H1 (cell line): ENCODE results near the gene SEC62. TPM values are rescaled to one million over a fixed set of nuclear protein-coding genes. Genes with fewer than 3 reads are reported as not detected.

Experiments used
- CTCF ChIA-PET: fragments of 300-600 bp; sonication (Branson Sonifier 250); formaldehyde crosslinking; loops from one replicate; lab custom pipeline; 2021; ENCODE audit not compliant: partially characterized antibody; lab: Charles Lee
- POLR2A ChIA-PET: fragments of 300-600 bp; sonication (Branson Sonifier 250); formaldehyde crosslinking; loops from one replicate; lab custom pipeline; 2021; ENCODE audit warnings: inconsistent platforms; ENCODE audit not compliant: partially characterized antibody; lab: Charles Lee
- DNase-seq, 2 experiments: peaks; one replicate each; pipeline versions ENCODE4 v3.0.0 to v3.0.0-alpha.2; 2010 to 2022; ENCODE audit warnings: low spot score in 2 of 2, low read depth in 1 of 2, mixed read lengths in 1 of 2
- FAIRE-seq: peaks from 2 replicates; lab custom pipeline; 2011; peaks lifted over from hg19 to GRCh38; lab: Jason Lieb, UNC
- H2AFZ ChIP-seq: 2 replicates; pipeline ENCODE4 v1.8.1; 2012; ENCODE audit warnings: low read length, inconsistent platforms
- H2AK5ac ChIP-seq: 2 replicates; pipeline ENCODE4 v1.6.1; 2013; ENCODE audit warnings: low read depth, low read length
- H2BK120ac ChIP-seq: replicated peaks from 2 replicates; pipeline ENCODE3; 2013; ENCODE audit warnings: low read depth, low read length, inconsistent platforms
- H2BK12ac ChIP-seq: 2 replicates; pipeline ENCODE4 v1.6.1; 2013; ENCODE audit warnings: low read depth, low read length
- H2BK15ac ChIP-seq: 2 replicates; pipeline ENCODE4 v1.6.1; 2013; ENCODE audit warnings: low read length
- H2BK20ac ChIP-seq: 2 replicates; pipeline ENCODE4 v1.6.1; 2013; ENCODE audit warnings: low read length
- H2BK5ac ChIP-seq: 2 replicates; pipeline ENCODE4 v1.6.1; 2013; ENCODE audit warnings: low read depth, low read length
- H3K14ac ChIP-seq: 2 replicates; pipeline ENCODE4 v1.6.1; 2013; ENCODE audit warnings: inconsistent platforms; ENCODE audit not compliant: insufficient read length
- H3K18ac ChIP-seq: 2 replicates; pipeline ENCODE4 v1.6.1; 2013; ENCODE audit warnings: low read length; ENCODE audit errors: extremely low read depth
- H3K23ac ChIP-seq: 2 replicates; pipeline ENCODE4 v1.6.1; 2013; ENCODE audit warnings: inconsistent platforms; ENCODE audit not compliant: insufficient read length
- H3K23me2 ChIP-seq: 2 replicates; pipeline ENCODE4 v1.6.1; 2013; ENCODE audit warnings: low read depth, low read length
- H3K27ac ChIP-seq: 2 replicates; pipeline ENCODE4 v1.6.1; 2011; ENCODE audit warnings: low read depth, low read length, inconsistent platforms
- H3K27me3 ChIP-seq, 4 experiments: replicated peaks in 1 of 4; 1 replicate in 1 of 4; 2 replicates in 3 of 4; pipeline versions ENCODE4 v1.6.1 to v1.8.1; 2011 to 2013; ENCODE audit warnings: low read length in 3 of 4, mild to moderate bottlenecking in 3 of 4, inconsistent platforms in 2 of 4, mixed read lengths in 2 of 4, moderate library complexity in 1 of 4; ENCODE audit not compliant: control insufficient read depth in 3 of 4, insufficient read depth in 3 of 4; ENCODE audit errors: extremely low read depth in 1 of 4
- H3K36me3 ChIP-seq, 4 experiments: 2 replicates each; pipeline versions ENCODE4 v1.6.1 to v1.8.1; 2011 to 2013; ENCODE audit warnings: mild to moderate bottlenecking in 4 of 4, low read length in 3 of 4, moderate library complexity in 2 of 4, control low read depth in 1 of 4, inconsistent platforms in 1 of 4; ENCODE audit not compliant: insufficient read depth in 4 of 4, control insufficient read depth in 2 of 4
- H3K4ac ChIP-seq: replicated peaks from 2 replicates; pipeline ENCODE3; 2013; ENCODE audit warnings: low read length, low read depth, mixed read lengths, inconsistent platforms; ENCODE audit not compliant: insufficient read length
- H3K4me1 ChIP-seq, 4 experiments: replicated peaks in 1 of 4; 1 replicate in 1 of 4; 2 replicates in 3 of 4; pipeline versions ENCODE4 v1.6.1 to v1.8.1; 2011 to 2013; ENCODE audit warnings: low read length in 3 of 4, inconsistent platforms in 2 of 4, mixed read lengths in 1 of 4; ENCODE audit not compliant: insufficient read depth in 4 of 4, control insufficient read depth in 3 of 4
- H3K4me2 ChIP-seq, 2 experiments: 2 replicates each; pipeline versions ENCODE4 v1.6.1 to v1.8.1; 2011 to 2013; ENCODE audit warnings: low read depth in 2 of 2, low read length in 2 of 2, control low read depth in 1 of 2, inconsistent platforms in 1 of 2, mild to moderate bottlenecking in 1 of 2; ENCODE audit not compliant: insufficient read depth in 1 of 2
- H3K4me3 ChIP-seq, 4 experiments: fragments of 200-600, 300-600 bp in 1 of 4; sonication (generic), shearing (Covaris generic), sonication (Bioruptor Twin) in 1 of 4; 2 replicates each; pipeline versions ENCODE4 v1.5.1 to v1.8.1; 2011 to 2016; ENCODE audit warnings: low read length in 4 of 4, low read depth in 3 of 4, control low read depth in 2 of 4, inconsistent platforms in 2 of 4, mild to moderate bottlenecking in 2 of 4, mixed read lengths in 1 of 4, moderate library complexity in 1 of 4; ENCODE audit not compliant: insufficient read depth in 2 of 4; ENCODE audit errors: extremely low read depth in 1 of 4
- H3K56ac ChIP-seq: replicated peaks from 2 replicates; pipeline ENCODE3; 2013; ENCODE audit warnings: low read depth, mild to moderate bottlenecking, mixed read lengths, low read length, inconsistent platforms; ENCODE audit not compliant: insufficient read length
- H3K79me1 ChIP-seq: 2 replicates; pipeline ENCODE4 v1.6.1; 2013; ENCODE audit warnings: low read depth, low read length, control low read depth
- H3K79me2 ChIP-seq, 2 experiments: 2 replicates each; pipeline versions ENCODE4 v1.6.1 to v1.8.1; 2012 to 2013; ENCODE audit warnings: low read length in 2 of 2, mild to moderate bottlenecking in 2 of 2, inconsistent platforms in 1 of 2; ENCODE audit not compliant: insufficient read depth in 2 of 2, control insufficient read depth in 1 of 2
- H3K9ac ChIP-seq, 4 experiments: replicated peaks in 1 of 4; 1 replicate in 1 of 4; 2 replicates in 3 of 4; pipeline versions ENCODE4 v1.6.1 to v1.8.1; 2011 to 2013; ENCODE audit warnings: low read depth in 3 of 4, low read length in 3 of 4, control low read depth in 2 of 4, mild to moderate bottlenecking in 2 of 4, moderate library complexity in 2 of 4, inconsistent platforms in 1 of 4; ENCODE audit errors: extremely low read depth in 1 of 4
- H3K9me3 ChIP-seq, 2 experiments: 2 replicates each; pipeline versions ENCODE4 v1.6.1 to v1.8.1; 2012 to 2013; ENCODE audit warnings: mild to moderate bottlenecking in 2 of 2, moderate library complexity in 2 of 2, control low read depth in 1 of 2, inconsistent platforms in 1 of 2, low read depth in 1 of 2, low read length in 1 of 2, mixed read lengths in 1 of 2; ENCODE audit not compliant: insufficient read depth in 2 of 2
- H4K20me1 ChIP-seq, 2 experiments: replicated peaks in 1 of 2; 2 replicates each; pipeline versions ENCODE3 to v1.8.1; 2011 to 2013; ENCODE audit warnings: inconsistent platforms in 2 of 2, low read length in 2 of 2, mild to moderate bottlenecking in 1 of 2; ENCODE audit not compliant: insufficient read depth in 2 of 2, control insufficient read depth in 1 of 2
- H4K5ac ChIP-seq: 2 replicates; pipeline ENCODE4 v1.6.1; 2013; ENCODE audit warnings: low read length, low read depth, mixed read lengths, inconsistent platforms; ENCODE audit not compliant: insufficient read length
- H4K8ac ChIP-seq: 2 replicates; pipeline ENCODE4 v1.8.0; 2013; ENCODE audit warnings: mild to moderate bottlenecking, moderate library complexity, low read length, inconsistent platforms; ENCODE audit not compliant: insufficient read depth; ENCODE audit errors: extremely low read depth
- H4K91ac ChIP-seq: replicated peaks from 2 replicates; pipeline ENCODE3; 2013; ENCODE audit warnings: low read length, mixed read lengths, inconsistent platforms; ENCODE audit not compliant: insufficient read length
- RNF2 ChIP-seq: fragments of 200-900, 300-1000 bp; sonication (generic); IDR thresholded peaks from 2 replicates; pipeline ENCODE4 v1.7.1; 2016; ENCODE audit warnings: borderline replicate concordance, low read depth, mild to moderate bottlenecking, antibody characterized with exemption, low read length; ENCODE audit not compliant: poor library complexity, severe bottlenecking; ENCODE audit errors: missing control alignments
- WGBS, 2 experiments: shearing (Covaris generic) in 1 of 2; methylation state at CpG; one replicate each; pipeline versions ENCODE4 v1.1.6 to v1.1.7; 2013 to 2015; ENCODE audit warnings: low lambda C conversion rate in 2 of 2, mixed read lengths in 2 of 2, inconsistent platforms in 1 of 2, low coverage in 1 of 2, missing lambda C conversion rate in 1 of 2; ENCODE audit not compliant: insufficient replicate concordance in 2 of 2, insufficient coverage in 1 of 2, insufficient read length in 1 of 2; ENCODE audit errors: extremely low coverage in 1 of 2, missing lambda C conversion rate in 1 of 2; 5-methylcytosine and 5-hydroxymethylcytosine counted together
- polyA plus RNA-seq, 7 experiments: library from polyadenylated mRNA; depleted of rRNA in 3 of 7; stranded (reverse) in 5 of 7; unstranded in 2 of 7; fragments of >200 nt in 5 of 7; fragments of 200-250 nt in 2 of 7; gene quantifications; 1 replicate in 5 of 7; 2 replicates in 1 of 7; 4 replicates in 1 of 7; pipeline versions ENCODE4 v1.2.1 to v1.2.3, GENCODE V29; 2011 to 2013; ENCODE audit warnings: missing spikeins in 2 of 7, mixed read lengths in 2 of 7
- total RNA-seq: library from RNA; stranded (reverse); fragmentation: NEBNext Ultra II Directional; extraction: Animal tissue kit (Norgen Biotek cat#: 25700); gene quantifications from 2 replicates; pipeline ENCODE4 v1.2.1, GENCODE V29; 2021

The SEC62 gene
- total and polyA plus RNA-seq, 2 of the 8 experiments (the other 6 are each of a cell fraction or from before 2014, with no cell fraction given), result 67.8 to 113 TPM

- H3K56ac ChIP-seq, result no peak overlapping the region
- no peak overlapping the region for H3K14ac ChIP-seq
- no peak overlapping the region for H3K4me2 ChIP-seq
- H2BK20ac ChIP-seq, result no peak overlapping the region
- no peak overlapping the region for H4K8ac ChIP-seq
- FAIRE-seq (no peak), DNase-seq (no peak)
- no peak overlapping the region for H2AK5ac ChIP-seq
- H3K27me3 ChIP-seq, result no peaks in the 10 kb centered on the region
- no peaks in the 10 kb centered on the region for H3K9me3 ChIP-seq
- no peak overlapping the region for H2BK120ac ChIP-seq
- no peak overlapping the region for H2AFZ ChIP-seq
- no peaks in the 10 kb centered on the region for H3K79me1 ChIP-seq
- ChIA-PET CTCF (interaction anchor here (1.3 kb wide), 2 partner anchors 68 to 82 kb away, joined by 3 read pairs; no protein-coding TSS in a partner anchor), POLR2A (interaction anchor here (4.8 kb wide), 1 partner anchor 18 kb away, joined by 22 read pairs; the partner anchor contains the start of gene SEC62)
- H3K9ac ChIP-seq, result no peak overlapping the region
- H3K18ac ChIP-seq, result no peak overlapping the region
- no peak overlapping the region for H3K27ac ChIP-seq
- H4K91ac ChIP-seq, result no peak overlapping the region
- H3K23ac ChIP-seq, result no peak overlapping the region
- no peak overlapping the region for H4K5ac ChIP-seq
- no peaks in the 10 kb centered on the region for H3K36me3 ChIP-seq
- H3K4me3 ChIP-seq, result no peak overlapping the region
- no peaks in the 10 kb centered on the region for H3K23me2 ChIP-seq
- no peaks in the 10 kb centered on the region for H4K20me1 ChIP-seq
- 88% methylated on average over 2 of the region's 2 CpGs; no CpG with 5 or more reads in 1 of the 2 experiments for WGBS, 2 experiments
- H3K4me1 ChIP-seq, result no peaks in the 10 kb centered on the region
- no peak overlapping the region for H2BK15ac ChIP-seq
- H2BK5ac ChIP-seq, result no peak overlapping the region
- H3K79me2 ChIP-seq, result no peaks in the 10 kb centered on the region
- H3K4ac ChIP-seq, result no peak overlapping the region
- no peak overlapping the region for H2BK12ac ChIP-seq
- no peak for TF ChIP-seq RNF2
Measured at GRCh38 chr3:169948559-169949448, 17.8 kb upstream of the SEC62 start.
